Measurements from ENCODE around the gene SAE1. TPM values are rescaled to one million over a fixed set of nuclear protein-coding genes. Genes with fewer than 3 reads are reported as not detected.
A peak's percentile ranks its signal among the peaks of the same experiment; 100 is the strongest.

Gene SAE1
- polyA plus RNA-seq, 2 of the 4 experiments (the other 2 are of a cell fraction): 206 to 249 TPM

- ATAC-seq (peak; percentile 26 to 32; a peak in 2 of 6 replicates), FAIRE-seq (no peak), DNase-seq (ENCODE audit: low read depth in 1 of 2, low spot score in 1 of 2) (no peak)
- no peak overlapping the region for H3K4me3 ChIP-seq
- H3K4me2 ChIP-seq: no peak overlapping the region
- POLR2A ChIA-PET: no interaction called here
- H3K4me1 ChIP-seq: peaks cover 10% of the 10 kb centered on the region
- H3K27ac ChIP-seq: 0 out of 6 replicates have a peak overlapping the region, but pooled peaks of 1 of the 2 experiments have one; percentile 4
- no peaks in the 10 kb centered on the region for H3K9me3 ChIP-seq
- TF ChIP-seq HEYL (CRISPR knock-in tag; IDR thresholded peaks at IDR 0.05) (no peak), NR3C1 (IDR thresholded peaks at IDR 0.05) (no peak), RFX5 (IDR thresholded peaks at IDR 0.05) (no peak), GATA3 (IDR thresholded peaks at IDR 0.05; ENCODE audit: borderline replicate concordance) (no peak), CBX8 (IDR thresholded peaks at IDR 0.05) (no peak), POLR2A (IDR thresholded peaks at IDR 0.05; ENCODE audit: low read length) (no peak), TFCP2L1 (CRISPR knock-in tag; IDR thresholded peaks at IDR 0.05) (no peak), FOSB (CRISPR knock-in tag; IDR thresholded peaks at IDR 0.05) (no peak), HOXB5 (CRISPR knock-in tag; IDR thresholded peaks at IDR 0.05) (no peak), ELK1 (IDR thresholded peaks at IDR 0.05; ENCODE audit: low read depth, low read length) (no peak), RARB (CRISPR knock-in tag; IDR thresholded peaks at IDR 0.05) (no peak), JUNB (IDR thresholded peaks at IDR 0.05) (no peak), HMGXB4 (CRISPR knock-in tag; IDR thresholded peaks at IDR 0.05; ENCODE audit: borderline replicate concordance) (no peak), JUN (IDR thresholded peaks at IDR 0.05) (no peak), PHF8 (IDR thresholded peaks at IDR 0.05; ENCODE audit: borderline replicate concordance, low read depth) (no peak), CEBPB (IDR thresholded peaks at IDR 0.05) (no peak), HOXB13 (CRISPR knock-in tag; IDR thresholded peaks at IDR 0.05; ENCODE audit: low read depth) (no peak), POLR2AphosphoS2 (conservative IDR thresholded peaks at IDR 0.05; ENCODE audit: low read length) (no peak), ESRRA (IDR thresholded peaks at IDR 0.05; ENCODE audit: borderline replicate concordance, low read length) (no peak)
- 85% methylated on average over 2 of the region's 2 CpGs for WGBS (ENCODE audit: missing lambda C conversion rate)
- CTCF ChIA-PET: interaction anchor here (1.0 to 2.8 kb wide), 5 partner anchors 10 to 64 kb away, joined by 3 to 15 read pairs (median 4); partner anchors contain the start of gene SAE1
These were observed 53.0 kb downstream of the SAE1 start for GRCh38 chr19:47183601-47184000.

DNA sequence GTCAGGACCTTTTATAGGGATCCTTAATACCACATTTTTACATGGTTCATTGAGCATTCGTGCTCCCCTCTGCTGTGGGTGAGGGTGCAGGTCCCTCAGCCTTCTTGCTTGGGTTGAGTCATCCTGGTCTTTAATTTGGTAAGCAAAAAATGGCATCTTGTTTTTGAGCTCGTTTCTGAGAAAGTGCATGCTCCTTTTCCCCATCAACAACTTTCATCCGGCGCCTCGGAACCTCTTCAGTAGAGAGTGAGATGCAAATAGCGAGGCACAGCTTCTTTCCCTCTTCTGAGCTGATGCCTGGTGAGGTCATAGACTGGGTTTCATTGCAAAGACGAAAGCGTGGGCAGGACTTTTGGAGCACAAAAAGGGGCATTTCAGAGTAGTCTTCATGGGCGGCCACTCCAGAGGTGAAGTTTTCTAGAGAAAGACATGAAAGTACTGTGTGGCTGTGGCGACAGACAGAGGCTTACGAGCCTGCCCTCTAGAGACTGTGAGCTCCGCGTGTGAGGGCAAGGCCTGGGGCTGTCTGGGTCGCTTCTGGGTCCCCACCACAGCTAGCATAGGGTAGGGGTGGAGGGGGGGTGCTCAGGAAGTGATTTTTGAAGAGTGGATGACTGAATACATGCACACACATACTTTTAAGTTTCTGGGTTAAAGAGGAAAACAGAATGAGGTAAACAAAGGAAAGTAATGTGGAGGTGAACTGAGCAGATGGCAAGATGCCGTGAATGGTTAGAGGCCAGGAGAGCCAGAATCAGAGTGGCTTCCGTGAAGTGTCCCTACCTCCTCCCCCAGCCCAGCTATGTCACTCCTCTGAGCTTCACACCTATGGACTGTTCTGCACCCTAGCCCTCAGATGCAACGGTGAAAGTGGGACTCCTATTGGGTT, 56.1 kb downstream of the SAE1 start:
- ATAC-seq: no peak
- Histone ChIP-seq H3K4me1 (peaks cover 40% of the 10 kb centered on the region), H3K9me3 (no peaks in the 10 kb centered on the region), H3K4me2 (no peak overlapping the region), H3K4me3 (no peak overlapping the region), H3K27ac (no peak overlapping the region)
- CTCF ChIA-PET: interaction anchor here (0.6 to 3.0 kb wide), 6 partner anchors 19 to 346 kb away, joined by 3 to 11 read pairs (median 4); no protein-coding TSS in a partner anchor
- POLR2A ChIA-PET: no interaction called here
- no peak for DNase-seq (ENCODE audit: low read depth in 1 of 2, low spot score in 1 of 2)
- 93% methylated on average over 15 of the region's 17 CpGs for WGBS (ENCODE audit: missing lambda C conversion rate)
- FAIRE-seq: no peak
- no peak for TF ChIP-seq NR3C1 (IDR thresholded peaks at IDR 0.05)
- TF ChIP-seq BCL3 (IDR thresholded peaks at IDR 0.05): no peak
- no peak for TF ChIP-seq SMC3 (IDR thresholded peaks at IDR 0.05)
- no peak for TF ChIP-seq KDM5A (IDR thresholded peaks at IDR 0.05)
- TF ChIP-seq RCOR1 (IDR thresholded peaks at IDR 0.05; ENCODE audit: low read depth, low read length): no peak
- TF ChIP-seq RFX5 (IDR thresholded peaks at IDR 0.05): no peak
- TF ChIP-seq, protein P1, sequence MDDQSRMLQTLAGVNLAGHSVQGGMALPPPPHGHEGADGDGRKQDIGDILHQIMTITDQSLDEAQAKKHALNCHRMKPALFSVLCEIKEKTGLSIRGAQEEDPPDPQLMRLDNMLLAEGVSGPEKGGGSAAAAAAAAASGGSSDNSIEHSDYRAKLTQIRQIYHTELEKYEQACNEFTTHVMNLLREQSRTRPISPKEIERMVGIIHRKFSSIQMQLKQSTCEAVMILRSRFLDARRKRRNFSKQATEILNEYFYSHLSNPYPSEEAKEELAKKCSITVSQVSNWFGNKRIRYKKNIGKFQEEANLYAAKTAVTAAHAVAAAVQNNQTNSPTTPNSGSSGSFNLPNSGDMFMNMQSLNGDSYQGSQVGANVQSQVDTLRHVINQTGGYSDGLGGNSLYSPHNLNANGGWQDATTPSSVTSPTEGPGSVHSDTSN (IDR thresholded peaks at IDR 0.05): no peak
- TF ChIP-seq EHF (CRISPR knock-in tag; IDR thresholded peaks at IDR 0.05): no peak
- TF ChIP-seq, protein P2, sequence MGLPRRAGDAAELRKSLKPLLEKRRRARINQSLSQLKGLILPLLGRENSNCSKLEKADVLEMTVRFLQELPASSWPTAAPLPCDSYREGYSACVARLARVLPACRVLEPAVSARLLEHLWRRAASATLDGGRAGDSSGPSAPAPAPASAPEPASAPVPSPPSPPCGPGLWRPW (IDR thresholded peaks at IDR 0.05): no peak
- TF ChIP-seq HOXA7 (CRISPR knock-in tag; IDR thresholded peaks at IDR 0.05): no peak
- TF ChIP-seq SREBF2 (IDR thresholded peaks at IDR 0.05): no peak
- no peak for TF ChIP-seq HOXB5 (CRISPR knock-in tag; IDR thresholded peaks at IDR 0.05)
- no peak for TF ChIP-seq JUN (IDR thresholded peaks at IDR 0.05)
- TF ChIP-seq, protein P3, sequence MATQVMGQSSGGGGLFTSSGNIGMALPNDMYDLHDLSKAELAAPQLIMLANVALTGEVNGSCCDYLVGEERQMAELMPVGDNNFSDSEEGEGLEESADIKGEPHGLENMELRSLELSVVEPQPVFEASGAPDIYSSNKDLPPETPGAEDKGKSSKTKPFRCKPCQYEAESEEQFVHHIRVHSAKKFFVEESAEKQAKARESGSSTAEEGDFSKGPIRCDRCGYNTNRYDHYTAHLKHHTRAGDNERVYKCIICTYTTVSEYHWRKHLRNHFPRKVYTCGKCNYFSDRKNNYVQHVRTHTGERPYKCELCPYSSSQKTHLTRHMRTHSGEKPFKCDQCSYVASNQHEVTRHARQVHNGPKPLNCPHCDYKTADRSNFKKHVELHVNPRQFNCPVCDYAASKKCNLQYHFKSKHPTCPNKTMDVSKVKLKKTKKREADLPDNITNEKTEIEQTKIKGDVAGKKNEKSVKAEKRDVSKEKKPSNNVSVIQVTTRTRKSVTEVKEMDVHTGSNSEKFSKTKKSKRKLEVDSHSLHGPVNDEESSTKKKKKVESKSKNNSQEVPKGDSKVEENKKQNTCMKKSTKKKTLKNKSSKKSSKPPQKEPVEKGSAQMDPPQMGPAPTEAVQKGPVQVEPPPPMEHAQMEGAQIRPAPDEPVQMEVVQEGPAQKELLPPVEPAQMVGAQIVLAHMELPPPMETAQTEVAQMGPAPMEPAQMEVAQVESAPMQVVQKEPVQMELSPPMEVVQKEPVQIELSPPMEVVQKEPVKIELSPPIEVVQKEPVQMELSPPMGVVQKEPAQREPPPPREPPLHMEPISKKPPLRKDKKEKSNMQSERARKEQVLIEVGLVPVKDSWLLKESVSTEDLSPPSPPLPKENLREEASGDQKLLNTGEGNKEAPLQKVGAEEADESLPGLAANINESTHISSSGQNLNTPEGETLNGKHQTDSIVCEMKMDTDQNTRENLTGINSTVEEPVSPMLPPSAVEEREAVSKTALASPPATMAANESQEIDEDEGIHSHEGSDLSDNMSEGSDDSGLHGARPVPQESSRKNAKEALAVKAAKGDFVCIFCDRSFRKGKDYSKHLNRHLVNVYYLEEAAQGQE (IDR thresholded peaks at IDR 0.05): no peak
